Activated CD4-positive, alpha-beta T cell treated with anti-CD3 and anti-CD28 coated beads, Interleukin-2, amount 50 U/mL, for 24 hours (primary cell): ENCODE data around the gene IST1.

Experiments
- DNase-seq, 2 donors: peaks; one replicate each; pipeline ENCODE4 v3.0.0-alpha.2; 2020; ENCODE audit warnings: low read depth in 1 of 2, low spot score in 1 of 2

IST1 gene

GRCh38 chr16:71916397-71916920 lies 21.1 kb downstream of the IST1 start:
- DNase-seq: no peak

GRCh38 chr16:71917900-71918299 lies 22.6 kb downstream of the IST1 start:
- DNase-seq: no peak

GRCh38 chr16:71919035-71919434 lies 23.7 kb downstream of the IST1 start:
- DNase-seq: no peak

GRCh38 chr16:71920658-71921057 lies 25.3 kb downstream of the IST1 start:
- no peak for DNase-seq

DNA sequence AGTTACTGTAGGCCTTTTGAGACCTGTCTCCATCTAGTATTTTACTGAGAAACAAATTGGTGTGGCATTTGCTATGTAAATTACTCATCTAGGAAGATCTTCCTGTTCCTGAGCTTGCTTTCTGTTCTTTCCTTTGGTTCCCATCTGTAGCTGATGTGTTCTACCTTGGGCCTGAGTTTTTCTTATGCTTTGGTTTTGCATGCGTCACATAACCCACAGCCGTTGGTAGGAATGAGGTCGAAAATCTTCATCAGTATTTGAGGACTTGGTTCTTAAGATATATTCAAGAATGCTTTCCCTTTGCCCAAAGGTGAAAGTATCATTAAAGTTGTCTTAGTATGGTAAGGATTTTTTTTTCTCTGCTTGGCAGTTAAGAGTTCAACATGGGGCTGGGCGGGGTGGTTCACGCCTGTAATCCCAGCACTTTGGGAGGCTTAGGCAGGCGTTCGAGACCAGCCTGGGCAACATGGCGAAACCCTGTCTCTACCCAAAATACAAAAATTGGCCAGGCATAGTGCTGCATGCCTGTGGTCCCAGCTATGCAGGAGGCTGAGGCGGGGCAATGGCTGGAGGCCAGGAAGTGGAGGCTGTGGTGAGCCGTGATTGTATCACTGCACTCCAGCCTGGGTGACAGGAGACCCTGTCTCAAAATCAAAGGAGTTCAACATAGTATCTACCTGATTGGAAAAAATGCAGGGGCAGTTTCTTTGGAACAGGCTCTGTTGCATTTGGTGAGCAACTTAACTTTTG lies 28.8 kb downstream of the IST1 start:
- no peak for DNase-seq

DNA sequence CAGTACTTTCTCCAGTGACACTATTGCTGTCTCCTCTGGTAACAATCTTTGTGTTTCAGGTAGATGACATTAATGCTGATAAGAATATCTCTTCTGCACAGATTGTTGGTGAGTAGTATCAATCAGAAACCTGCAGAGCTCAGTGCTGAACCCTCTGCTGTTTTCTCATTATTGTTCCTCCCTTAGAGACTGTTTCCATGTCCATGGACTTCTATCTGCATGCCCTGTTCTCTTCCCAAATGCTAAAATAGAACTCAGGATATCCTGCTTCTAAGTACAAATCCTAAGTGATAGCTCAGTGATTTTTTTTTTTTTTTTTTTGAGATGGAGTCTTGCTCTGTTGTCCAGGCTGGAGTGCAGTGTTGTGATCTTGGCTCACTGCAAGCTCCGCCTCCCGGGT lies 29.4 kb downstream of the IST1 start:
- DNase-seq: no peak

DNA sequence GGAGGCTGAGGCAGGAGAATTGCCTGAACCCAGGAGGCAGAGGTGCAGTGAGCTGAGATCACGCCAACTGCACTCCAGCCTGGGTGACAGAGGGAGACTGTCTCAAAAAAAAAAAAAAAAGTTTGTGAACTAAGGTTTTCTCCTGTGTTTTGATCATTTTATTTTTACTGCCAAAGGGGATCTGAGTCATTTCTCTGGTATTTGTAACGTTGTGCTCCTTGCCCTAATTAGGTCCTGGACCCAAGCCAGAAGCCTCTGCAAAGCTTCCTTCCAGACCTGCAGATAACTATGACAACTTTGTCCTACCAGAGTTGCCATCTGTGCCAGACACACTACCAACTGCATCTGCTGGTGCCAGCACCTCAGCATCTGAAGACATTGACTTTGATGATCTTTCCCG lies 32.1 kb downstream of the IST1 start:
- no peak for DNase-seq

DNA sequence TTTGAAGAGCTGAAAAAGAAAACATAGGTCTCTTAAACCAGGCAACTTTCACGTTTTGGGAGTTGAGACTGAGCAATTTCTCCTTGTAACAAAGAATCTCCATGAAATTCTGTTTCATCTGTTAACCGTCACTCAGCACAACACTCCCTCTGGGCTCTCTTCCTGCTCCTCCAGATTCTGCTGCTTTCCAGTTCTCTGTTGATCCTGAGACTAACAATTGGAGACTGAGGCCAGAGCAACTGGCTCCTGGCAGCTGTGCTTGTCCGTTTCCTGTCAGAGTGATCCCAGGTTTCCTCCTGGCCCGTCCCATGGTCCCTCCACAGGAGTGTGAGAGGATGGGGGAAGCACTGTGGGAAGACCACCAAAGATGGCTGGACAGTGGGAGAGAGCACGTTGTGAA lies 32.5 kb downstream of the IST1 start:
- DNase-seq: no peak

GRCh38 chr16:71929048-71929447 lies 33.7 kb downstream of the IST1 start:
- DNase-seq: no peak

DNA sequence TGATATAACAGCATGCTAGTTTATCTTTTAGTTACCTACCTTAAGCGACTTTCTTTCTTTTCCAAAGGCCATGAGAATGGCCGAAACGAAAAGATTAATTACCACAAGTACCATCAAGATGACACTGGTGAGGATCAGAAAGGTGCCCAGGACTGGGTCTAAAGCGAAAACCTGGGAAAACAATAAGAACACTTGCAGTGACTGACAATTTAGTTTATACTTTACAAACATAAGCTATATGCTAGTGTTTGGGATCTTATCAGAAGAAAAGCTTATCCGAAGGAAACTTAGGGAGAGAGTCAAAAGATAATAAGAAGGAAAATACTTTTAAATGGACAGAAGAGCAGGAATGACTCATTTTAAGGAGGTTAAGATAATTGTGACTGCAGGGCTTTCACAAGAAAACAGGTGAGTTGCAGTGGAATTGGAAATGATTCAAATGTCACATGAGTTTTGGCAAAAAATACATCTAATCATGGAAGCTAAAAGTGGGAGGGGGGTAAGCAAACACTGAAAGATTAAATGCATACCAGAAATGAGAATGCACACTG lies 34.8 kb downstream of the IST1 start:
- DNase-seq: no peak

DNA sequence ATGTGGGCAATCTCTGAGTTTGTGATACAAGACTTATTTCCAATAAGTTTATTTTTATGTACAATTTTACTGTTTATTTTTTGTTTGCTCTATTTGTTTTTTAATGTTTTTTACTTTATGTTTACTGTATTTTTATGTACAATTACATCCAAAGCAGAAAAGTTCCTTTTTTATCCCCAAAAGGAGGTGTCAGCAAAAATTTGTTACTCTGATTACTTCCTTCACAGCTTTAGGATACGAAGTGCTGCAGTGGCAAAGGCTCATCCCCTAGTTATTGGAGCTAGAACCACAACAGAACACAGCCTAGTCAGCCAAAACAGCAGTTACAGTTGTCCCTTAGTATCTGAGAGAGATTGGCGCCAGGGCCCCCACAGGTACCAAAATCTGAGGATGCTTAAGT lies 35.7 kb downstream of the IST1 start:
- no peak for DNase-seq

GRCh38 chr16:71931599-71931998 lies 36.3 kb downstream of the IST1 start:
- DNase-seq: no peak

DNA sequence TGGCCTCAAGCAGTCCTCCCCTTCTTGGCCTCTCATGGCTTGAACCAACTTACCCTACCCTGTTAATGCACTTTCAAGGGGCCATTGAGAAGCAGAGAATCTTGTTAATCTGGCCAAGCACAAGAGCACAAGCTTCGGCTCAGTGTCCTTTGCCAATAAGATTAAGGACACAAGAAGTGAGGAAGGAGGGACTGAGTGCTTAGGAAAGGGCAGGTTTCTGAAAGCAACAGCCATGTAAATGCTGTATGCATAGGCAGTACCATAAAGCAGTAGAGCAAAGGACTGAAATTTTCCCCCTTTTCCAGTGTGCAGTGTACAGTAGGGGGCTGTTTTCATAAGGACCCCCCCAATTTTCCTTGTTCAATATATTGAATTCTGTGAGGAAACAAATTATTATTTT lies 37.7 kb downstream of the IST1 start:
- DNase-seq: no peak

- DNase-seq: no peak
Observed at GRCh38 chr16:71933913-71934695, 38.8 kb downstream of the IST1 start.

DNA sequence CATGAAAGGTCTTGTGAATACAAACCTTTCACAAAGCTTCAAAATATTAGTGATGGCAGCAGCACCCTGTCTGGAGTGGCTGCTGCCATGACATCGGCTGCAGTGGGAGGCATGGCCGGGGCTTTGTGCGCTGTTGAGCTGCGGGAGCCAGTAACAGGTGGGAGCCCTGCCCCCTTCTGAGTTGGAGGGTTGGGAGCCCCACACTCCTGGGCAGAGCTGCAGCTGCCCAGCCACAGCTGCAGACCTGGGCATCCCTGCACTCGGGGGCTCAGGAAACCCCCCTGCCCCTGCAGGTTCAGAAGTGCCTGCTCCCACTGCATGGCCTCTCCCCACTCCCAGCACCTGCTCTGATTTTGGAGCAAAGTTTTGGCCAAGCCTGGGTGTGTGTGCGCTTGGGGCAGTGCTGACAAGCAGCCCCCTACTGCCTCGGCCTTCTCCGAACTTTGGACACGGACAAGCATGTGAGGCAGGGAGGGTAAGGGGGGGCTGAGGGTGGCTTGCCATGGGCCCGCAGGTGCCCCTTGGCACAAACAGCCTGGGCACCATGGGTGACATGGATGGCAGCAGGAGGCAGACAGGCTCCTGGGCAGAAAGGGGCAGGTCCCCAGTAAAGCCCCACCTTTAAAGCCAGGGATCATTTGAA lies 42.7 kb downstream of the IST1 start:
- no peak for DNase-seq

- DNase-seq: no peak
Observed at GRCh38 chr16:71943887-71944286, 48.6 kb downstream of the IST1 start.

- DNase-seq: no peak
Observed at GRCh38 chr16:71945616-71946015, 50.3 kb downstream of the IST1 start.

GRCh38 chr16:71952825-71953224 lies 57.5 kb downstream of the IST1 start:
- DNase-seq: no peak

GRCh38 chr16:71954180-71954579 lies 58.8 kb downstream of the IST1 start:
- DNase-seq: no peak

- no peak for DNase-seq
Observed at GRCh38 chr16:71954699-71955195, 59.4 kb downstream of the IST1 start.

DNA sequence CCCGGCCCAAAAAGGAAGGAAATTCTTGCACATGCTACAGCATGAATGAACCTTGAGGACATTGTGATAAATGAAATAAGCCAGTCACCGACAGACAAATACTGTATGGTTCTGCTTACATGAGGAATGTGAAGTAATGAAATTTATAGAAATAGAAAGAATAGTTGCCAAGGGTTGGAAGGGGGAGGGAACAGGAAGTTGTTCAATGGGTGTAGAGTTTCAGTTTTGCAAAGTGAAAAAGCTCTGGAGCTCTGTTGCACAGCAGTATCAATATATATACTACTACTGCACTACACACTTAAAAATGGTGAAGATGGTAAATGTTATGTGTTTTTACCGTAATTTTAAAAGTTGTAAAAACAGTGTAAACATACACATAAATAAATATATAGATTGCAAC lies 61.2 kb downstream of the IST1 start:
- no peak for DNase-seq
